Measurements from ENCODE around the gene TSPAN14. TPM values are rescaled to one million over a fixed set of nuclear protein-coding genes. Genes with fewer than 3 reads are reported as not detected.

Gene TSPAN14
- total and polyA plus RNA-seq, 2 of the 13 experiments (the other 11 are each of a cell fraction or from before 2014, with no cell fraction given), result 24.1 to 80.6 TPM

- H3K36me3 ChIP-seq (replicated peaks in 1 of 2; ENCODE audit: control insufficient read depth in 1 of 2, insufficient read depth in 2 of 2, low read length in 2 of 2), result peaks cover 10 to 48% of the 10 kb centered on the region in 2 experiments
- no peak overlapping the region for H3K4me2 ChIP-seq (ENCODE audit: low read depth, low read length)
- FAIRE-seq (no peak), ATAC-seq (no peak), DNase-seq (ENCODE audit: low spot score) (no peak)
- WGBS (ENCODE audit: low lambda C conversion rate), result 95% methylated on average over 3 of the region's 3 CpGs
- H4K20me1 ChIP-seq (ENCODE audit: insufficient read depth, low read length), result peaks cover 32% of the 10 kb centered on the region
- H3K27me3 ChIP-seq (ENCODE audit: control insufficient read depth in 1 of 2, insufficient read depth in 2 of 2, low read length in 2 of 2), result no peaks in the 10 kb centered on the region
- no peak overlapping the region for H3K9ac ChIP-seq (ENCODE audit: insufficient read depth, low read depth, low read length)
- CTCF ChIA-PET (ENCODE audit: low intra/inter-chr PET ratio, low total read pairs), result no interaction called here
- no TSS peak for BruUV-seq (replicated peaks)
- no peak overlapping the region for H2AFZ ChIP-seq (ENCODE audit: low read length)
- H3K4me1 ChIP-seq (ENCODE audit: insufficient read depth, low read length), result peaks cover 72% of the 10 kb centered on the region
- no peak overlapping the region for H3K4me3 ChIP-seq (replicated peaks in 1 of 3; ENCODE audit: insufficient read depth in 1 of 3, low read depth in 2 of 3, low read length in 3 of 3)
- POLR2A ChIA-PET, result interaction anchor here (1.1 to 2.6 kb wide), 3 partner anchors 9 to 32 kb away, joined by 4 to 7 read pairs (median 6); no protein-coding TSS in a partner anchor
- in situ Hi-C loops (cut with HindIII; ENCODE audit: extremely low pct_ligation_motif_present, low pct_unique_long_range_greater_than_20kb) (no loop called here), intact Hi-C loops (cut with micrococcal nuclease; ENCODE audit: unreplicated experiment) (no loop called here)
- no peaks in the 10 kb centered on the region for H3K9me3 ChIP-seq (ENCODE audit: low read length)
- TF ChIP-seq ZNF687 (CRISPR knock-in tag; IDR thresholded peaks at IDR 0.05) (peak; percentile 35; the same call in 1 of the 2 replicates), RELA (CRISPR knock-in tag; IDR thresholded peaks at IDR 0.05) (no peak), ZBTB33 (CRISPR knock-in tag; IDR thresholded peaks at IDR 0.05) (peak; percentile 54; the same call in 1 of the 2 replicates)
- H3K79me2 ChIP-seq (ENCODE audit: insufficient read depth, low read length), result peaks cover 97% of the 10 kb centered on the region
- no peak overlapping the region for H3K27ac ChIP-seq (ENCODE audit: extremely low read length, insufficient read depth, low read length)
Measured at GRCh38 chr10:80473096-80473657, 19.1 kb downstream of the TSPAN14 start.
